HepG2 (cell line): ENCODE results near the gene TUBAL3. TPM values are rescaled to one million over a fixed set of nuclear protein-coding genes. Genes with fewer than 3 reads are reported as not detected.

Experiments used
- ARID3A ChIP-seq: IDR thresholded peaks from 2 replicates; pipeline ENCODE4 v1.6.1; 2012; ENCODE audit warnings: low read depth, low read length, improper control_type of control experiment
- HOXA5 ChIP-seq: sonication (generic); formaldehyde crosslinking; IDR thresholded peaks from 2 replicates; pipeline ENCODE4 v1.4.0; 2020; ENCODE audit warnings: missing genetic modification reagents
- NR2F2 ChIP-seq: IDR thresholded peaks from 2 replicates; pipeline ENCODE4 v1.6.1; 2012; ENCODE audit warnings: low read depth, inconsistent platforms, borderline replicate concordance
- NR2F6 ChIP-seq, 2 experiments: IDR thresholded peaks; 2 replicates each; pipeline ENCODE4 v1.6.1; 2016; ENCODE audit warnings: antibody characterized with exemption in 1 of 2, mild to moderate bottlenecking in 1 of 2
- PCBP1 ChIP-seq: fragments of 200-400 bp; formaldehyde crosslinking; IDR thresholded peaks from 2 replicates; pipeline ENCODE4 v1.6.1; 2017; ENCODE audit warnings: mild to moderate bottlenecking, low read depth, low read length, borderline replicate concordance
- RXRB ChIP-seq: IDR thresholded peaks from 2 replicates; pipeline ENCODE4 v1.6.1; 2016; ENCODE audit warnings: borderline replicate concordance, missing genetic modification reagents, missing compliant biosample characterization
- TP53 ChIP-seq: sonication (generic); formaldehyde crosslinking; conservative IDR thresholded peaks from 2 replicates; pipeline ENCODE4 v1.4.0; 2020; ENCODE audit warnings: missing genetic modification reagents
- ZNF263 ChIP-seq: sonication (generic); formaldehyde crosslinking; IDR thresholded peaks from 2 replicates; pipeline ENCODE4 v1.4.0; 2020; ENCODE audit warnings: missing genetic modification reagents
- ZNF383 ChIP-seq: sonication (generic); formaldehyde crosslinking; IDR thresholded peaks from 2 replicates; pipeline ENCODE4 v1.4.0; 2020; ENCODE audit warnings: missing genetic modification reagents, mild to moderate bottlenecking, borderline replicate concordance
- ZNF740 ChIP-seq: sonication (generic); formaldehyde crosslinking; IDR thresholded peaks from 2 replicates; pipeline ENCODE4 v1.4.0; 2020; ENCODE audit warnings: missing genetic modification reagents
- ZSCAN25 ChIP-seq: sonication (generic); formaldehyde crosslinking; IDR thresholded peaks from 2 replicates; pipeline ENCODE4 v1.8.0; 2022; ENCODE audit warnings: mild to moderate bottlenecking, missing genetic modification reagents
- polyA plus RNA-seq, 8 experiments: library from polyadenylated mRNA; depleted of rRNA in 3 of 8; stranded (reverse) in 7 of 8; unstranded in 1 of 8; fragments of >200 nt; fragmentation: Illumina TruSeq in 4 of 8; extraction: Trizol in 4 of 8; gene quantifications; 2 replicates each; pipeline versions ENCODE4 v1.2.1 to v1.2.3, GENCODE V29; 2011 to 2016; ENCODE audit warnings: low read depth in 4 of 8, missing spikeins in 1 of 8, mixed read lengths in 1 of 8; ENCODE audit not compliant: insufficient read depth in 1 of 8
- total RNA-seq, 5 experiments: library from RNA; depleted of rRNA; stranded (reverse); fragments of >200 nt; fragmentation: Illumina TruSeq; extraction: Trizol; gene quantifications; 2 replicates each; pipeline ENCODE4 v1.2.3, GENCODE V29; 2016; ENCODE audit warnings: low read depth in 1 of 5
- TF ChIP-seq, protein P1 (sequence below): sonication (generic); formaldehyde crosslinking; conservative IDR thresholded peaks from 2 replicates; pipeline ENCODE4 v1.8.0; 2022; ENCODE audit warnings: missing genetic modification reagents
- TF ChIP-seq, protein P2 (sequence below): sonication (generic); formaldehyde crosslinking; IDR thresholded peaks from 2 replicates; pipeline ENCODE4 v1.4.0; 2020; ENCODE audit warnings: missing genetic modification reagents, borderline replicate concordance
- TF ChIP-seq, protein P3 (sequence below): sonication (generic); formaldehyde crosslinking; IDR thresholded peaks from 2 replicates; pipeline ENCODE4 v1.4.0; 2020; ENCODE audit warnings: missing genetic modification reagents
- TF ChIP-seq, protein P4 (sequence below): sonication (generic); formaldehyde crosslinking; IDR thresholded peaks from 2 replicates; pipeline ENCODE4 v1.5.1; 2020; ENCODE audit warnings: mild to moderate bottlenecking, missing genetic modification reagents, moderate library complexity

Gene TUBAL3
- total and polyA plus RNA-seq, 2 of the 13 experiments (the other 11 are each of a cell fraction or from before 2014, with no cell fraction given), result 0.07 to 0.26 TPM

DNA sequence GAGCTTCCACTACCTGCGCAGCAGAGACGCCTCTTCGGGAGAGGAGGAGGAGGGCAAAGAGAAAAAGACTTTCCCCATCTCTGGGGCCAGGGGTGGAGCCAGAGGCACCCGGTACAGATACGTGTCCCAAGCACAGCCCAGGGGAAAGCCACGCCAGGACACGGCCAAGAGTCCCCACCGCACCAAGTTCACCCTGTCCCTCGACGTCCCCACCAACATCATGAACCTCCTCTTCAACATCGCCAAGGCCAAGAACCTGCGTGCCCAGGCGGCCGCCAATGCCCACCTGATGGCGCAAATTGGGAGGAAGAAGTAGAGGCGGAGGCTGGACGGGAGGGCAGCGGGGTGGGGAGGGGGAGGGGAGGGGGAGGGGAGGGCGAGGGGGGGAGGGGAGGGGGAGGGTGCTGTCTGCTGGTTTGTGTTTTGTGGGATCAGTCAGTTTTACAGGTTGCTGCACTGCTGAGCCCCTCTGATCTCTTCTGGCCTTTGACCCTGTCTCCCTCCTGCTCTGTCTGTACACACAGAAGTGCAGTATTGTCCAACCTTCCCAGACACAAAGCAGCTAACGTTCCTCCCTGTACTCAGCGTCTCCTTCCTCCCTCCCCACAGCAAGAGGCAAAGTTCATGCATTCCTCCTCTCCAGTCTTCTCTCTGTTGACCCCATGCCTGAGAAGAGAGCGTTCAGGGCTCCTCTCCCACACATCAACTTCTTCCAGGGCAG, 30.6 kb downstream of the TUBAL3 start (continued):
- TF ChIP-seq PCBP1, result 0 out of 2 replicates have a peak, but pooled peaks have one; percentile 84
- TF ChIP-seq TP53 (CRISPR knock-in tag), result no peak
- TF ChIP-seq NR2F6 (IDR thresholded peaks at IDR 0.05), result peak; percentile 59
- TF ChIP-seq NR2F6 (CRISPR knock-in tag; IDR thresholded peaks at IDR 0.05), result peak; percentile 45; the same call in 1 of the 2 replicates
- TF ChIP-seq ZSCAN25, result no peak
- no peak for TF ChIP-seq HOXA5
- TF ChIP-seq ZNF740, result no peak
- TF ChIP-seq ZNF263, result peak; percentile 69; the same call in 1 of the 2 replicates
- no peak for TF ChIP-seq ARID3A
- TF ChIP-seq, protein P1, sequence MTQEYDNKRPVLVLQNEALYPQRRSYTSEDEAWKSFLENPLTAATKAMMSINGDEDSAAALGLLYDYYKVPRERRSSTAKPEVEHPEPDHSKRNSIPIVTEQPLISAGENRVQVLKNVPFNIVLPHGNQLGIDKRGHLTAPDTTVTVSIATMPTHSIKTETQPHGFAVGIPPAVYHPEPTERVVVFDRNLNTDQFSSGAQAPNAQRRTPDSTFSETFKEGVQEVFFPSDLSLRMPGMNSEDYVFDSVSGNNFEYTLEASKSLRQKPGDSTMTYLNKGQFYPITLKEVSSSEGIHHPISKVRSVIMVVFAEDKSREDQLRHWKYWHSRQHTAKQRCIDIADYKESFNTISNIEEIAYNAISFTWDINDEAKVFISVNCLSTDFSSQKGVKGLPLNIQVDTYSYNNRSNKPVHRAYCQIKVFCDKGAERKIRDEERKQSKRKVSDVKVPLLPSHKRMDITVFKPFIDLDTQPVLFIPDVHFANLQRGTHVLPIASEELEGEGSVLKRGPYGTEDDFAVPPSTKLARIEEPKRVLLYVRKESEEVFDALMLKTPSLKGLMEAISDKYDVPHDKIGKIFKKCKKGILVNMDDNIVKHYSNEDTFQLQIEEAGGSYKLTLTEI (CRISPR knock-in tag), result no peak
- TF ChIP-seq NR2F2, result peak; percentile 47
- TF ChIP-seq, protein P2, sequence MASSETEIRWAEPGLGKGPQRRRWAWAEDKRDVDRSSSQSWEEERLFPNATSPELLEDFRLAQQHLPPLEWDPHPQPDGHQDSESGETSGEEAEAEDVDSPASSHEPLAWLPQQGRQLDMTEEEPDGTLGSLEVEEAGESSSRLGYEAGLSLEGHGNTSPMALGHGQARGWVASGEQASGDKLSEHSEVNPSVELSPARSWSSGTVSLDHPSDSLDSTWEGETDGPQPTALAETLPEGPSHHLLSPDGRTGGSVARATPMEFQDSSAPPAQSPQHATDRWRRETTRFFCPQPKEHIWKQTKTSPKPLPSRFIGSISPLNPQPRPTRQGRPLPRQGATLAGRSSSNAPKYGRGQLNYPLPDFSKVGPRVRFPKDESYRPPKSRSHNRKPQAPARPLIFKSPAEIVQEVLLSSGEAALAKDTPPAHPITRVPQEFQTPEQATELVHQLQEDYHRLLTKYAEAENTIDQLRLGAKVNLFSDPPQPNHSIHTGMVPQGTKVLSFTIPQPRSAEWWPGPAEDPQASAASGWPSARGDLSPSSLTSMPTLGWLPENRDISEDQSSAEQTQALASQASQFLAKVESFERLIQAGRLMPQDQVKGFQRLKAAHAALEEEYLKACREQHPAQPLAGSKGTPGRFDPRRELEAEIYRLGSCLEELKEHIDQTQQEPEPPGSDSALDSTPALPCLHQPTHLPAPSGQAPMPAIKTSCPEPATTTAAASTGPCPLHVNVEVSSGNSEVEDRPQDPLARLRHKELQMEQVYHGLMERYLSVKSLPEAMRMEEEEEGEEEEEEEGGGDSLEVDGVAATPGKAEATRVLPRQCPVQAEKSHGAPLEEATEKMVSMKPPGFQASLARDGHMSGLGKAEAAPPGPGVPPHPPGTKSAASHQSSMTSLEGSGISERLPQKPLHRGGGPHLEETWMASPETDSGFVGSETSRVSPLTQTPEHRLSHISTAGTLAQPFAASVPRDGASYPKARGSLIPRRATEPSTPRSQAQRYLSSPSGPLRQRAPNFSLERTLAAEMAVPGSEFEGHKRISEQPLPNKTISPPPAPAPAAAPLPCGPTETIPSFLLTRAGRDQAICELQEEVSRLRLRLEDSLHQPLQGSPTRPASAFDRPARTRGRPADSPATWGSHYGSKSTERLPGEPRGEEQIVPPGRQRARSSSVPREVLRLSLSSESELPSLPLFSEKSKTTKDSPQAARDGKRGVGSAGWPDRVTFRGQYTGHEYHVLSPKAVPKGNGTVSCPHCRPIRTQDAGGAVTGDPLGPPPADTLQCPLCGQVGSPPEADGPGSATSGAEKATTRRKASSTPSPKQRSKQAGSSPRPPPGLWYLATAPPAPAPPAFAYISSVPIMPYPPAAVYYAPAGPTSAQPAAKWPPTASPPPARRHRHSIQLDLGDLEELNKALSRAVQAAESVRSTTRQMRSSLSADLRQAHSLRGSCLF (CRISPR knock-in tag), result no peak
- TF ChIP-seq ZNF383 (CRISPR knock-in tag), result no peak
- TF ChIP-seq, protein P3, sequence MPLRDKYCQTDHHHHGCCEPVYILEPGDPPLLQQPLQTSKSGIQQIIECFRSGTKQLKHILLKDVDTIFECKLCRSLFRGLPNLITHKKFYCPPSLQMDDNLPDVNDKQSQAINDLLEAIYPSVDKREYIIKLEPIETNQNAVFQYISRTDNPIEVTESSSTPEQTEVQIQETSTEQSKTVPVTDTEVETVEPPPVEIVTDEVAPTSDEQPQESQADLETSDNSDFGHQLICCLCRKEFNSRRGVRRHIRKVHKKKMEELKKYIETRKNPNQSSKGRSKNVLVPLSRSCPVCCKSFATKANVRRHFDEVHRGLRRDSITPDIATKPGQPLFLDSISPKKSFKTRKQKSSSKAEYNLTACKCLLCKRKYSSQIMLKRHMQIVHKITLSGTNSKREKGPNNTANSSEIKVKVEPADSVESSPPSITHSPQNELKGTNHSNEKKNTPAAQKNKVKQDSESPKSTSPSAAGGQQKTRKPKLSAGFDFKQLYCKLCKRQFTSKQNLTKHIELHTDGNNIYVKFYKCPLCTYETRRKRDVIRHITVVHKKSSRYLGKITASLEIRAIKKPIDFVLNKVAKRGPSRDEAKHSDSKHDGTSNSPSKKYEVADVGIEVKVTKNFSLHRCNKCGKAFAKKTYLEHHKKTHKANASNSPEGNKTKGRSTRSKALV (CRISPR knock-in tag), result no peak
- TF ChIP-seq RXRB, result no peak
- TF ChIP-seq, protein P4, sequence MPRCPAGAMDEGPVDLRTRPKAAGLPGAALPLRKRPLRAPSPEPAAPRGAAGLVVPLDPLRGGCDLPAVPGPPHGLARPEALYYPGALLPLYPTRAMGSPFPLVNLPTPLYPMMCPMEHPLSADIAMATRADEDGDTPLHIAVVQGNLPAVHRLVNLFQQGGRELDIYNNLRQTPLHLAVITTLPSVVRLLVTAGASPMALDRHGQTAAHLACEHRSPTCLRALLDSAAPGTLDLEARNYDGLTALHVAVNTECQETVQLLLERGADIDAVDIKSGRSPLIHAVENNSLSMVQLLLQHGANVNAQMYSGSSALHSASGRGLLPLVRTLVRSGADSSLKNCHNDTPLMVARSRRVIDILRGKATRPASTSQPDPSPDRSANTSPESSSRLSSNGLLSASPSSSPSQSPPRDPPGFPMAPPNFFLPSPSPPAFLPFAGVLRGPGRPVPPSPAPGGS (CRISPR knock-in tag), result no peak
